C4-2B (cell line): ENCODE results near the gene THSD7B.

Experiments
- CTCF ChIP-seq: fragments of 450-650 bp; conservative IDR thresholded peaks from 2 replicates; pipeline ENCODE4 v1.5.1; 2017; ENCODE audit warnings: mild to moderate bottlenecking
- ZFX ChIP-seq: fragments of 450-650 bp; IDR thresholded peaks from 2 replicates; pipeline ENCODE4 v1.6.1; 2017

- TF ChIP-seq CTCF (no peak), ZFX (no peak)
Observed at GRCh38 chr2:136909777-136910176, 144.4 kb downstream of the THSD7B start.
